GM12878 (cell line): ENCODE measurements around the gene CWC27. TPM values are rescaled to one million over a fixed set of nuclear protein-coding genes. Genes with fewer than 3 reads are reported as not detected.

Experiments
- CBX5 ChIP-seq: sonication (generic); IDR thresholded peaks from 2 replicates; pipeline ENCODE4 v1.6.1; 2016; ENCODE audit warnings: low read depth, moderate library complexity, mild to moderate bottlenecking, inconsistent platforms
- CHD1 ChIP-seq: IDR thresholded peaks from 2 replicates; pipeline ENCODE4 v1.6.1; 2012; ENCODE audit warnings: low read depth, low read length, improper control_type of control experiment
- E2F8 ChIP-seq: fragments of 450-650 bp; IDR thresholded peaks from 2 replicates; pipeline ENCODE4 v1.6.1; 2018; ENCODE audit warnings: mild to moderate bottlenecking, low read depth, moderate library complexity; ENCODE audit not compliant: partially characterized antibody
- ESRRA ChIP-seq: IDR thresholded peaks from 2 replicates; pipeline ENCODE4 v1.6.1; 2012; ENCODE audit warnings: mild to moderate bottlenecking, low read length, improper control_type of control experiment
- FOXM1 ChIP-seq: IDR thresholded peaks from 2 replicates; pipeline ENCODE4 v1.6.1; 2012; ENCODE audit warnings: low read depth, mild to moderate bottlenecking, inconsistent platforms, low read length, moderate library complexity
- GATAD2B ChIP-seq: fragments of 450-650 bp; conservative IDR thresholded peaks from 2 replicates; pipeline ENCODE4 v1.6.1; 2017; ENCODE audit warnings: low read depth, mild to moderate bottlenecking, moderate library complexity
- IKZF1 ChIP-seq: fragments of 450-650 bp; conservative IDR thresholded peaks from 2 replicates; pipeline ENCODE4 v1.6.1; 2017; ENCODE audit warnings: antibody characterized with exemption, mild to moderate bottlenecking
- JUNB ChIP-seq: IDR thresholded peaks from 2 replicates; pipeline ENCODE4 v1.6.1; 2016; ENCODE audit warnings: antibody characterized with exemption, mild to moderate bottlenecking
- MAX ChIP-seq: IDR thresholded peaks from 2 replicates; pipeline ENCODE4 v1.6.1; 2012; ENCODE audit warnings: low read depth, low read length, improper control_type of control experiment
- MLLT1 ChIP-seq: fragments of 450-650 bp; IDR thresholded peaks from 2 replicates; pipeline ENCODE4 v1.6.1; 2016; ENCODE audit warnings: mild to moderate bottlenecking
- MYB ChIP-seq: fragments of 150-350 bp; IDR thresholded peaks from 2 replicates; pipeline ENCODE4 v1.6.1; 2014; ENCODE audit warnings: mild to moderate bottlenecking, low read depth, low read length, borderline replicate concordance
- NR2F1 ChIP-seq: fragments of 450-650 bp; conservative IDR thresholded peaks from 2 replicates; pipeline ENCODE4 v1.6.1; 2017; ENCODE audit warnings: mild to moderate bottlenecking
- PBX3 ChIP-seq: IDR thresholded peaks from 2 replicates; pipeline ENCODE4 v1.6.1; 2011; ENCODE audit warnings: mild to moderate bottlenecking, low read depth, low read length, moderate library complexity; ENCODE audit not compliant: insufficient replicate concordance
- POLR2A ChIP-seq: IDR thresholded peaks from 2 replicates; pipeline ENCODE4 v1.6.1; 2011; ENCODE audit warnings: low read depth, mild to moderate bottlenecking, low read length
- REST ChIP-seq: IDR thresholded peaks from 2 replicates; pipeline ENCODE4 v1.6.1; 2012; ENCODE audit warnings: mild to moderate bottlenecking, low read depth, low read length
- SMAD1 ChIP-seq: fragments of 450-650 bp; IDR thresholded peaks from 2 replicates; pipeline ENCODE4 v1.6.1; 2018; ENCODE audit warnings: mild to moderate bottlenecking, low read depth; ENCODE audit not compliant: partially characterized antibody
- SP1 ChIP-seq: IDR thresholded peaks from one replicate; pipeline ENCODE4 v1.6.1; 2011; ENCODE audit warnings: low read depth, low read length
- TBL1XR1 ChIP-seq: IDR thresholded peaks from 2 replicates; pipeline ENCODE4 v1.6.1; 2012; ENCODE audit warnings: low read depth, low read length, improper control_type of control experiment
- ZNF207 ChIP-seq: fragments of 450-650 bp; IDR thresholded peaks from 2 replicates; pipeline ENCODE4 v1.6.1; 2014; ENCODE audit warnings: antibody characterized with exemption, mild to moderate bottlenecking, borderline replicate concordance
- ZNF384 ChIP-seq: IDR thresholded peaks from 2 replicates; pipeline ENCODE4 v1.6.1; 2012; ENCODE audit warnings: low read depth, mild to moderate bottlenecking, low read length, improper control_type of control experiment, borderline replicate concordance
- ZSCAN29 ChIP-seq: fragments of 450-650 bp; IDR thresholded peaks from 2 replicates; pipeline ENCODE4 v1.6.1; 2017; ENCODE audit warnings: mild to moderate bottlenecking, moderate library complexity
- ZZZ3 ChIP-seq: IDR thresholded peaks from 2 replicates; pipeline ENCODE4 v1.6.1; 2011; ENCODE audit warnings: low read depth; ENCODE audit not compliant: control insufficient read depth, insufficient read length
- polyA plus RNA-seq, 11 experiments: library from polyadenylated mRNA; depleted of rRNA in 4 of 11; unstranded in 6 of 11; stranded (reverse) in 5 of 11; fragments of >200 nt; fragmentation: Nextera tagmentation in 4 of 11; fragmentation: Illumina TruSeq in 1 of 11; extraction: Ambion mirVana in 4 of 11; extraction: Trizol in 1 of 11; gene quantifications; 1 replicate in 1 of 11; 2 replicates in 10 of 11; pipeline versions ENCODE4 v1.2.1 to v1.2.3, GENCODE V29; 2011 to 2016; ENCODE audit warnings: inconsistent platforms in 2 of 11, missing spikeins in 2 of 11, low read depth in 1 of 11
- total RNA-seq, 4 experiments: library from RNA; depleted of rRNA in 3 of 4; stranded (reverse); fragments of >200 nt in 3 of 4; fragmentation: Illumina TruSeq in 1 of 4; extraction: Trizol in 1 of 4; gene quantifications; 2 replicates each; pipeline versions ENCODE4 v1.2.1 to v1.2.3, GENCODE V29; 2013 to 2021

Gene CWC27
- total and polyA plus RNA-seq, 10 of the 15 experiments (the other 5 are each of a cell fraction or from before 2014, with no cell fraction given) = 21.7 to 61.9 (median 47.0) TPM

GRCh38 chr5:65066387-65067146 is 297.8 kb downstream of the CWC27 start (continued):
- TF ChIP-seq ESRRA = no peak
- TF ChIP-seq PBX3 = no peak
- TF ChIP-seq TBL1XR1 = peak; percentile 85
- TF ChIP-seq ZNF207 = no peak
- TF ChIP-seq ZSCAN29 = no peak
- no peak for TF ChIP-seq MYB
- no peak for TF ChIP-seq REST
- no peak for TF ChIP-seq E2F8
- TF ChIP-seq SMAD1 = no peak
- no peak for TF ChIP-seq CHD1
- TF ChIP-seq ZNF384 = no peak
- TF ChIP-seq NR2F1 = peak; percentile 80
- TF ChIP-seq SP1 = peak; percentile 45
- peak; percentile 84; the same call in 1 of the 2 replicates for TF ChIP-seq FOXM1
- TF ChIP-seq CBX5 = 0 out of 2 replicates have a peak, but pooled peaks have one; percentile 49
- no peak for TF ChIP-seq ZZZ3
- TF ChIP-seq POLR2A = no peak
- peak; percentile 95 for TF ChIP-seq GATAD2B
- TF ChIP-seq JUNB = peak; percentile 83
- TF ChIP-seq MLLT1 = peak; percentile 72
- peak; percentile 98 for TF ChIP-seq IKZF1
- no peak; the same call in 1 of the 2 replicates for TF ChIP-seq MAX
